VCaP (cell line): ENCODE data around the gene YPEL4.

Experiments
- H3K27ac ChIP-seq: fragments of 450-650 bp; 2 replicates; pipeline ENCODE4 v1.5.1; 2017
- TF ChIP-seq, protein P1 (sequence below): fragments of 450-650 bp; conservative IDR thresholded peaks from 2 replicates; pipeline ENCODE4 v1.5.1; 2017; ENCODE audit warnings: mild to moderate bottlenecking, moderate library complexity

Gene YPEL4

DNA sequence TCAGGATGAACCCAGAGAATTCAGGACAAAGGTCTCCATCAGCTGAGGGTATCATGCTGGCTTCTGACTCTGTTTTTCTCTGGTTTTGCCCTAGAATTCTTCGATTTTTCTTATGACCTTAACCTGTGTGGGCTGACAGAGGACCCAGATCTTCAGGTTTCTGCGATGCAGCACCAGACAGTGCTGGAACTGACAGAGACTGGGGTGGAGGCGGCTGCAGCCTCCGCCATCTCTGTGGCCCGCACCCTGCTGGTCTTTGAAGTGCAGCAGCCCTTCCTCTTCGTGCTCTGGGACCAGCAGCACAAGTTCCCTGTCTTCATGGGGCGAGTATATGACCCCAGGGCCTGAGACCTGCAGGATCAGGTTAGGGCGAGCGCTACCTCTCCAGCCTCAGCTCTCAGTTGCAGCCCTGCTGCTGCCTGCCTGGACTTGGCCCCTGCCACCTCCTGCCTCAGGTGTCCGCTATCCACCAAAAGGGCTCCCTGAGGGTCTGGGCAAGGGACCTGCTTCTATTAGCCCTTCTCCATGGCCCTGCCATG is 35.4 kb downstream of the YPEL4 start:
- TF ChIP-seq, protein P1, sequence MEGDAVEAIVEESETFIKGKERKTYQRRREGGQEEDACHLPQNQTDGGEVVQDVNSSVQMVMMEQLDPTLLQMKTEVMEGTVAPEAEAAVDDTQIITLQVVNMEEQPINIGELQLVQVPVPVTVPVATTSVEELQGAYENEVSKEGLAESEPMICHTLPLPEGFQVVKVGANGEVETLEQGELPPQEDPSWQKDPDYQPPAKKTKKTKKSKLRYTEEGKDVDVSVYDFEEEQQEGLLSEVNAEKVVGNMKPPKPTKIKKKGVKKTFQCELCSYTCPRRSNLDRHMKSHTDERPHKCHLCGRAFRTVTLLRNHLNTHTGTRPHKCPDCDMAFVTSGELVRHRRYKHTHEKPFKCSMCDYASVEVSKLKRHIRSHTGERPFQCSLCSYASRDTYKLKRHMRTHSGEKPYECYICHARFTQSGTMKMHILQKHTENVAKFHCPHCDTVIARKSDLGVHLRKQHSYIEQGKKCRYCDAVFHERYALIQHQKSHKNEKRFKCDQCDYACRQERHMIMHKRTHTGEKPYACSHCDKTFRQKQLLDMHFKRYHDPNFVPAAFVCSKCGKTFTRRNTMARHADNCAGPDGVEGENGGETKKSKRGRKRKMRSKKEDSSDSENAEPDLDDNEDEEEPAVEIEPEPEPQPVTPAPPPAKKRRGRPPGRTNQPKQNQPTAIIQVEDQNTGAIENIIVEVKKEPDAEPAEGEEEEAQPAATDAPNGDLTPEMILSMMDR = no peak
- no peak overlapping the region for H3K27ac ChIP-seq

DNA sequence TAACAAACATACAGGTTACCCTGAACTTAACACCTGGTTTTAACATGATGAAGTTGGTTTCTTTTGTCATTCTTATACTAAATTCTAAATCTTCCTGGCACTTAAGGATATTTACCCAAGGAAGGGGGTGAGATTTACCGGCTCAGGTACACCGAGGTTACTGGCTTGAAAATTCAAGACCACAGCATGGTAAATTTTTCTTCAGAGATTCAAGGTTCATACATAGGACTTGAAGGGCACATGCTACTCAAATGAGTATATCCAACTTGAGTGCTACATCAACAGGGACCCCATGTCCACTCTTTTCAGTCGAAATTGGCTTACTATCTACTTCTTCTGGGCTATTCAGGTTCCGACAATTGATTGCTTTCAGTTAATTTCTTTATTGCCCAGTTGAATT is 39.5 kb downstream of the YPEL4 start:
- TF ChIP-seq, protein P1 = no peak

GRCh38 chr11:57605028-57605420 is 44.7 kb downstream of the YPEL4 start:
- H3K27ac ChIP-seq = no peak overlapping the region
- TF ChIP-seq, protein P1 = no peak

More for the DNA sequence above, 39.5 kb downstream of the YPEL4 start:
- no peak overlapping the region for H3K27ac ChIP-seq

DNA sequence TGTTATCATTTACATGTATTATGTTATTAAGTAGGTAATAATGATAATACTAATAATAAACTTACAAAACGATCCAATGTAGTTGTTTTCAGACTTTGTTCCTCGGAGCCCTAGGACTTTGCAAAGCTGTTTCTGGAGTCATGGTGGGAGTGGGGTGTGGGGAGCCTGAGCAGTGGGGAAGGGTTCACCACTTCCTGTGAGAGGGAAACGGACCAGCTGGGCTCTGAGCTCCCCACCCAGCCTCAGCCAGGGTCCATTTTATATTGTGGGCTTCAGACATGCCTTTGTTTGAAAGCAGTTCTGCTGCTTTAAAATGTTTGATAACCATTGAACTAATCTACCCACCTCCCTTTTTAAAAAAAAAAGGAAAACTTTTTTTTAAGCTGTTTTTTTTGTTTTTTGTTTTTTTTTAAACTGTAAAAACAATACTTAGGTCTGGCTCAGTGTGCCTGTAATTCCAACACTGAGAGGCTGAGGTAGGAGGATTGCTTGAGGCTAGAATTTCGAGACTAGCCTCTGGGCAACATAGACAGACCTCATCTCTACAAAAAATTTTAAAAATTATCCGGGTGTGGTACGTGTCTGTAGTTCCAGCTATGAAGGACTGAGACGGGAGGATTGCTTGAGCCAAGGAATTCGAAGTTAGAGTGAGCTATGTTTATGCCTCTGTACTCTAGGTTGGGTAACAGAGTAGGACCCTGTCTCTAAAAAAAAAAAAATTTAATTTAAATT is 45.2 kb downstream of the YPEL4 start:
- no peak overlapping the region for H3K27ac ChIP-seq

GRCh38 chr11:57601297-57601696 is 48.4 kb downstream of the YPEL4 start:
- no peak overlapping the region for H3K27ac ChIP-seq
- TF ChIP-seq, protein P1 = no peak

More for the DNA sequence above, 45.2 kb downstream of the YPEL4 start:
- TF ChIP-seq, protein P1 = no peak

- H3K27ac ChIP-seq = no peak overlapping the region
- TF ChIP-seq, protein P1 = no peak
Observed at GRCh38 chr11:57599381-57599780, 50.3 kb downstream of the YPEL4 start.

GRCh38 chr11:57598831-57599155 is 50.9 kb downstream of the YPEL4 start:
- no peak overlapping the region for H3K27ac ChIP-seq
- TF ChIP-seq, protein P1 = no peak
